ENCODE results near the gene GM2A.

DNA sequence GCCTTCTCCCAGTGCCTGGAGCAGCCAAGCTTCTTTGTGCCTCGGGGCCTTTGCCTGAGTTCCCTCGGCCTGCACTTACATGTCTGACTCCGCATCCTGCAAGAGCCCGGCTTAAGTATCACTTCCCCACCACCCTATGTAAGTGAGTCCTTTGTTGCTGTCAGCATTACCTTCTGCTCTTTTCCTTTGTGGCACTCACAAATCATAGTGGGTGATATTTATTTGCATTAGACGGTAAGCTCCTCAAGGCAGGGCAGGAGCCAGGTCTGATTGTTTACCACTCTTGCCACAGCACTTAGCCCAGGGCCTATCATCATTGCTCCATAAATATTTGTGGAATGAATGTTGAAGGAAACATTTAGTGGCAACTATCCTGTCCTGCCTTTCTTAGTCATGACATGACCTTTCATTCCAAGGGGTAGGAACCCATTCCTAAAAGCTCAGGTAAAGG is 4.8 kb downstream of the GM2A start:
- no peak for TF ChIP-seq TCF4 (CRISPR knock-in tag; IDR thresholded peaks at IDR 0.05; ENCODE audit: borderline replicate concordance)
- TF ChIP-seq CREB5 (CRISPR knock-in tag; IDR thresholded peaks at IDR 0.05; ENCODE audit: low read depth), result no peak
